Activated naive CD4-positive, alpha-beta T cell treated with anti-CD3 and anti-CD28 coated beads, Interleukin-2, amount 50 U/mL, for 24 hours (primary cell): Measurements from ENCODE around the gene FAM50B.
"Not testable (repeated sequence)": the region's sequence is repeated elsewhere in the genome, so short reads cannot be mapped to it uniquely, and the experiment has no call there.

ENCODE experiments used
- H3K27ac Mint-ChIP-seq: one replicate; pipeline ENCODE4 v1.8.0; 2021; ENCODE audit warnings: mild to moderate bottlenecking, mixed read lengths
- H3K27me3 Mint-ChIP-seq: one replicate; pipeline ENCODE4 v1.8.0; 2021; ENCODE audit warnings: mixed read lengths
- H3K36me3 Mint-ChIP-seq: one replicate; pipeline ENCODE4 v1.8.0; 2021; ENCODE audit warnings: mixed read lengths
- H3K4me1 Mint-ChIP-seq: one replicate; pipeline ENCODE4 v1.8.0; 2021; ENCODE audit warnings: mixed read lengths
- H3K4me3 Mint-ChIP-seq: one replicate; pipeline ENCODE4 v1.8.0; 2021; ENCODE audit warnings: mild to moderate bottlenecking, mixed read lengths
- H3K9me3 Mint-ChIP-seq: one replicate; pipeline ENCODE4 v1.8.0; 2021; ENCODE audit warnings: mixed read lengths

Gene FAM50B

DNA sequence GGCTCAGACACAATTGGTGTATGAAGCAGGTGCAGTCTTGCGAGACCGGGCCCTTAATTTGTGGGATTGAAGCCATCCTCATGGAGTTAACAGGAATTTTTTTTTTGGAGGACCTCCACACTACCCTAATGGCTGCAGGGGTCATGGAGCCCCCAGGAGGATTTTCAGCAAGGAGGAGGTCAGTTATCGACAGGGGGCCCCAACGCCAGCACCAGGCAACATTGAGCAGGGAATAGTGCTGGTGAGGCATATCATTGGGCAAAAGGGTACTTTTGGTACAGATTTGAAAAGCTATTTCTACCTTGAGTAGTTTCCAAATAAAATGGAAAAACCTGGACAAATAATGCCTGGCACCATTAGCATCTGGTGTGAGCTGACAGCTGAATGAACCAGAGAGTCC, 6.7 kb downstream of the FAM50B start:
- H3K27me3 Mint-ChIP-seq, result peaks cover 4% of the 10 kb centered on the region
- no peaks in the 10 kb centered on the region for H3K4me1 Mint-ChIP-seq
- H3K4me3 Mint-ChIP-seq, result no peak overlapping the region
- H3K27ac Mint-ChIP-seq, result no peak overlapping the region
- peaks cover 11% of the 10 kb centered on the region for H3K9me3 Mint-ChIP-seq
- H3K36me3 Mint-ChIP-seq, result peaks cover 4% of the 10 kb centered on the region

DNA sequence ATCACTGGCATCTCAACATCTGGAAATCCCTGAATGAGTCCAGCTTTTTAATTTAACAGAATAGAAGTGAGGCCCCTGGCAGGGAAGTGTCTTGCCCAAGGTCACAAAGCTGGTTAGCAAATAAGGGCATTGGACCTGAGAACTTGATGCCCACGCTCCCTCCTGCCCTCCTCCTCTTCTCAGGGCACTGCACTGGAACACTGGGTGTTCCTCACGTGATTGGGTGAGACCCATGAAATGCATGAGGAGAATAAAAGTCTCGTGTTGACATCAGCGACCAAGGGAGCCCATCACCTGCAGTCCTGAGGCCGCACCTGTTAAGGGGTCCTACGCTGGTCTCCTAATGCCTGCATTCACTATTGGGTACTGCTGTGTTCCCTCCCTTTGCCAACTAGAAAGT, 7.4 kb downstream of the FAM50B start:
- peaks cover 6% of the 10 kb centered on the region for H3K27me3 Mint-ChIP-seq
- H3K27ac Mint-ChIP-seq, result no peak overlapping the region
- peaks cover 4% of the 10 kb centered on the region for H3K36me3 Mint-ChIP-seq

DNA sequence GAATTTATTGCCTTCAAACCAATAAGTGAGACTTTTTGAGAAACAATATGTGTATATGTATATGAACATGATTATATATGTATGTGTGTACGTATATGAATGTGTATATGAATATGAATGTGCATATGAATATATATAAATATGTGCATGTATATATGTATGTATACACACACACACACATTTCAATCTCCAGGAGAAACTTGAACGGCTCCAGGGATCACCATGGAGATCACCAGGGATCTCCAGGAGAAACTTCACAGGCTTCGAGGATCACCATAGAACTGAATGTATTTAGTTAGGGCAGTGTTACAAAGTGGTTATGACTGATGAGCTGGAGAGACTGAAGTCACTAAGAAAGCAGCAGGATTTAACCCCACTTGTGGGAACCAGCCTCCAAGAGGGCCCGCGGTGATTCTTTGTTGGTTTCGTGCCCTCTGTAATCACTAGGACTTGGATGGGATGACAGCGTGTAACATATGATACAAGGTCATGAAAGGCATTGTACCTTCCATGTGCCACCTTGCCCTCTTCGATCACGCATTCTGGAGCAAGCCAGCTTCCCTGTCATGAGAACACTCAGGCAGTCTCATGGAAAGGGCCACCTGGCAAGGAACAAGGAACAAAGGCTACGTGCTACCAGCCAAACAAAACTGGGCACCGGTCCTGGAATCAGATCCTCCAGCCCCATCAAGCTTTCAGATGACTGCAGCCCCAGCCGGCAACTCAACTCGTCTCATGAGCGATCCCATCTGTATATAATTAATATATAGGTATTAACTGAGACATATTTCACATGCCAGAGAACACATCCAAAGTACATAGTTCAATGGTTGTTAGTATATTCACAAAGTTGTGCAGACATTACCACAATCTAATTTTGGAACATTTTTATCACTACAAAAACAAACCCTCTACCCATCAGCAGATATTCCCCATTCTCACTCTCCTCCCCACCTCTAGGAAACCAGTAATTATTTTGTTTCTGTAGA, 8.6 kb downstream of the FAM50B start:
- H3K9me3 Mint-ChIP-seq, result peaks cover 16% of the 10 kb centered on the region
- no peak overlapping the region for H3K4me3 Mint-ChIP-seq
- H3K36me3 Mint-ChIP-seq, result peaks cover 4% of the 10 kb centered on the region
- H3K27ac Mint-ChIP-seq, result no peak overlapping the region
- H3K27me3 Mint-ChIP-seq, result peaks cover 6% of the 10 kb centered on the region
- no peaks in the 10 kb centered on the region for H3K4me1 Mint-ChIP-seq

More for the DNA sequence above, 7.4 kb downstream of the FAM50B start:
- Mint-ChIP-seq H3K4me3 (no peak overlapping the region), H3K4me1 (no peaks in the 10 kb centered on the region), H3K9me3 (peaks cover 16% of the 10 kb centered on the region)

DNA sequence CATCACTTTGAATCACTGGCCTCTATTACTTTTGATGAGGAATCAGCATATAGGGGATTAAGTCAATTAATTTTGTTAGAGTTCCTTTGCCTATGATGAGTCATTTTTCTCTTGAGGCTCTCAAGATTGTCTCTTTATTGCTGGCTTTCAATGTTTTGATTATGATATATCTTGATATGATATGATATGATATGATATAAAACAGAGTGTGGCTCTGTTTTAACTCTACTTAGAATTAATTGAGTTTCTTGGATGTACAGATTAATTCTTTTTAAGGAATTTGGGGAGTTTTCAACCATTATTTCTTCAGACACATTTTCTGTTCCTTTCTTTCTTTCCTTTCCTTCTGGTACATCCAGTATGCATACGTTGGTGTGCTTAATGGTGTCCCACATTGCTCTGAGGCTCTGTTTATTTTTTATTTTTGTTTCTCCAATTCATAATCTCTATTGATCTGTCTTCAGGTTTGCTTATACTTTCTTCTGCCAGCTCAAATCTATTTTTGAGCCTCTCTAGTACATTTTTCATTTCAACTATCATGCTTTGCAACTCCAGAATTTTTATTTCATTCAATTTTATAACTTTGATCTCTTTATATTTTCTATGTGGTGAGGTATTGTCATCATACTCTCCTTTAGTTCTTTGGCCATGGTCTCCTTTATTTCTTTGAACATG, 10.8 kb downstream of the FAM50B start:
- Mint-ChIP-seq H3K27ac (no peak overlapping the region), H3K4me1 (no peaks in the 10 kb centered on the region), H3K9me3 (peaks cover 16% of the 10 kb centered on the region), H3K27me3 (peaks cover 9% of the 10 kb centered on the region), H3K4me3 (no peak overlapping the region), H3K36me3 (peaks cover 4% of the 10 kb centered on the region)

DNA sequence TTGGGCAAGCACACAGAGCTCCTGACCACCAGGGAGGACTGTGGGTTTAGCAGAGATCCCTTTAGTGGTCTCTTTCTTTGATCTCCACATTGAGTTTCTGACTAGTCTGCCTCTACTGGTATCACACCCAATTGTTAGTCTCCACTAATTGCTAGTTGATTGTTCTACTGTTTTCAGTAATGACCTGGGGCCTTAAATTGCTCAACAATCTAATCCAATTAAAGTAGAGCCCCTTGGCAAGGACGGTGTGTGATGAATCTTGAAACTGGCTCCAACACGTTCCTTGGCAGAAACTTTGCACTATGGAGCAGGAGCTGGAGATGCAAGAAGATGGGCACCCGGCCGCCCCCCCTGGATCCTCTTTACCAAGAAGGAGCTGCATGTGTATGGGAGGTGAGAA, 12.3 kb downstream of the FAM50B start:
- Mint-ChIP-seq H3K4me3 (no peak overlapping the region), H3K27ac (no peak overlapping the region), H3K27me3 (peaks cover 11% of the 10 kb centered on the region), H3K9me3 (peaks cover 16% of the 10 kb centered on the region), H3K4me1 (no peaks in the 10 kb centered on the region), H3K36me3 (peaks cover 4% of the 10 kb centered on the region)

DNA sequence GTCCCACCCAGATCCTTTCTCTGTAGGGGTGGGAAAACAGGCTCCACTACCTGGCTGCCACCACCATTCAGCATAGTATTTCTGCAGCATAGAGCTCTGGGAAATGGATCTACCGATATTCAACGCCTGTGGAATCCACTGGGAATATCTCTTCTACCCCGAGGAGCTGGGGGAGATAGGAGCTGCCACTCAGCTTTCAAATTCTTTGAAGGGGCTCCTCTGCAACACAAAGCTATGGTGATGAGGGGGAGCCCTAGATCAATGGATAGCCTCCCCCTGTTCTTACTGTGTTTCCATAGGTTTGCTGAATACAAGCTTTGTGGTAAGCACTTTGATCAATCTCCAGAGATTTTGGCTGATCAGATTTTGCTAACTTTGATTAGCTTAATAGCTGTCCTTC, 12.9 kb downstream of the FAM50B start:
- no peak overlapping the region for H3K4me3 Mint-ChIP-seq
- H3K27ac Mint-ChIP-seq, result no peak overlapping the region
- no peaks in the 10 kb centered on the region for H3K4me1 Mint-ChIP-seq
- peaks cover 4% of the 10 kb centered on the region for H3K36me3 Mint-ChIP-seq
- peaks cover 11% of the 10 kb centered on the region for H3K27me3 Mint-ChIP-seq
- H3K9me3 Mint-ChIP-seq, result peaks cover 16% of the 10 kb centered on the region

DNA sequence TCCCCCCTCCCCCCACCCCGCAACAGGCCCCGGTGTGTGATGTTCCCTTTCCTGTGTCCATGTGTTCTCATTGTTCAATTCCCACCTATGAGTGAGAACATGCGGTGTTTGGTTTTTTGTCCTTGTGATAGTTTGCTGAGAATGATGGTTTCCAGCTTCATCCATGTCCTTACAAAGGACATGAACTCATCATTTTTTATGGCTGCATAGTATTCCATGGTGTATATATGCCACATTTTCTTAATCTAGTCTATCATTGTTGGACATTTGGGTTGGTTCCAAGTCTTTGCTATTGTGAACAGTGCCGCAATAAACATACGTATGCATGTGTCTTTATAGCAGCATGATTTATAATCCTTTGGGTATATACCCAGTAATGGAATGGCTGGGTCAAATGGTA, 14.1 kb downstream of the FAM50B start:
- H3K4me3 Mint-ChIP-seq, H3K27ac Mint-ChIP-seq, H3K36me3 Mint-ChIP-seq, H3K4me1 Mint-ChIP-seq, H3K27me3 Mint-ChIP-seq: not testable (repeated sequence)
- H3K9me3 Mint-ChIP-seq, result peaks cover 16% of the 10 kb centered on the region

DNA sequence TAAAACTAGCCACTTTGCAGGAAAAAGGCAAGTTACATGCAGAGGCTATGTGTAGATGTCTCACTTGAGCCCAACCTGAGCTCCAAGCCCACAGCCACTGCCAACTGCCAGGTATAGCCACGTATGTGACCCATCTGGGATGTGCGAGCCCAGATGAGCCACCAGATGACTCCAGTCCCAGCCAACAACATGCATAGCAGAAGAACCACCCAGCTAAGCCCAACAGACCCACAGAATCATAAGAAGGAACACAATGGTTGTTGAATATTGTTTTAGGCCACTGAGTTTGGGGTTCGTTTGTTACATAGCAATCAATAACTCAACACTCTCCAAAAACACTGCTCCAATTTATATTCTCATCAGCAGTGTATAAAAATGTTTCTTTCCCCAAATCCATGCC, 16.3 kb downstream of the FAM50B start:
- Mint-ChIP-seq H3K4me3 (no peak overlapping the region), H3K9me3 (peaks cover 5% of the 10 kb centered on the region), H3K27me3 (peaks cover 7% of the 10 kb centered on the region), H3K27ac (no peak overlapping the region), H3K4me1 (peaks cover 14% of the 10 kb centered on the region), H3K36me3 (no peaks in the 10 kb centered on the region)

DNA sequence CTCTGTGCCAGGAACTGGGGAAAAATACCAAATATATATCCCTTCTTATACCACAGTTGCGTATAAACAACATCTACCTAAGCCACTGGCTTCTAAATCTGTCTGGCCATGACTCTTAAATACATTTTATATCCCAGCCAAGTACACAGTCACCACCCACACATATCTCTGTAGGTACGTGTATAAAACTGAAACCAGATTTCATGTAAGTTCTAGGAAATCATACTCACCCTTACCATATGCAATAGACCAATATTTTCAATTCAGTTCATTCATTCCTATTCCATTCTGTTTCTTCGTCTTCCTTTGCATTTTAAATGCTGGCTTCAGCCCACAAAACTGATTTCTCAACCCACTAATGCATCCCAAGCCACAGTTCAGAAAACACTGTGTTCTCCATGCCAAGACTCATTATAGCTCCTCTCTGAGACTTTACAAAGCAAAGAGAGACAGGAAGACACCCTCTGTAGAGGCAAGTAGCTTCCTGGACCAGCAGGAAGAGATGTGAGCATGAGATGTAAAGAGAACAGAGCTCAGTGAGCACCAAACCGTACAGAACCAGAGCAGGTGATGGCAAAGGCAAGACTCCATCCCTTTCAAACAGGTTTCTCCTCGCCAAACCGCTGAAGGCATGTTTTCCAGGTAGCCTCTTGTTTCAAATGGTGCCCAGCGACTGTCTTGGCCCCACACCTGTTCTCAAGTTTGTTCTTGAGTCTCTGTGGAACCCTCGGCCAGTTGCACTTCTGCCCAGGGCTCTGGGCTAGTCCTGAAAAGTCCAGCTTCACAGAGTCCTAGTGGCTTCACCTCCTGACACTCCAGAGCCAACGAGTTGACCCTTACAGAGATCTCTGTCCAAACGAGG, 18.7 kb downstream of the FAM50B start:
- Mint-ChIP-seq H3K4me3 (no peak overlapping the region), H3K9me3 (no peaks in the 10 kb centered on the region), H3K27me3 (peaks cover 5% of the 10 kb centered on the region), H3K27ac (peak overlapping the region; percentile 38), H3K36me3 (no peaks in the 10 kb centered on the region), H3K4me1 (peaks cover 14% of the 10 kb centered on the region)

DNA sequence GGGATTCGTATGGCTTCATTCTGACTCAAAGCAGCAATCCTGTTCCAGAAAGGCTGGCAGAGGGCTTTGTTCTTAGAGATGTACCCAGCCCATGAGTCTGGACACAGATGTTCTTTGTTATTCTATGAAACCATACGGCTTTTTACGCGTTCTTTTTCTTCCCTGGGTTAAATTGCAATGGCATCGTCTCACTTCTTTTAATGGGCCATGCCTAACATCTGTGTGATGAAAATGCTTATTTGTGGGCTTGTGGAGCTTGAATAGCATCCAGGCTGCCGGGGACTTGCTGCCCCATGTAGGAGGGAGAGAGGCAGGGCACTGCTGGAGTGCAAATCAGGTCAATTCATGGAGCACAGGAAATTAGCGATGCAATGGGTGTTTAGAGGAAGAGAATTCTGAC, 19.4 kb downstream of the FAM50B start:
- no peak overlapping the region for H3K27ac Mint-ChIP-seq
- peaks cover 5% of the 10 kb centered on the region for H3K27me3 Mint-ChIP-seq
- no peak overlapping the region for H3K4me3 Mint-ChIP-seq

DNA sequence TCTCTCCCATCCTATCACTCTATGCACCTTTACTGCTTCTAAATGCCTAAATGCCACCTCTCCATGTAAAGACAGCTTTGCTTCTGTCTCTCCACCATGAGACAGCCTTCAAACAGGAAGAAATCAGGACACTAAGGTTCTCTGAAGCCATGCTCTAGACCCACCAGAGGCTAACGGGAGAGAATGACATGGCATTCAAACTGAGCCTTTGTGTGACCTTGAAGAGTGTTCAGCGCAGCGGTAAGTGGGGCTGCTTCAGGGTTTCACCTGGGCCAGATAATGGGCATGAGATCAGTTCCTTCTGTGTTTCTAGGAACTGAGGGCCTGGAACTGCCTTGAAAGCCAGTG, 20.1 kb downstream of the FAM50B start:
- H3K9me3 Mint-ChIP-seq, result no peaks in the 10 kb centered on the region
- no peak overlapping the region for H3K27ac Mint-ChIP-seq
- peaks cover 4% of the 10 kb centered on the region for H3K27me3 Mint-ChIP-seq
- H3K36me3 Mint-ChIP-seq, result no peaks in the 10 kb centered on the region
- peaks cover 14% of the 10 kb centered on the region for H3K4me1 Mint-ChIP-seq
- no peak overlapping the region for H3K4me3 Mint-ChIP-seq

More for the DNA sequence above, 19.4 kb downstream of the FAM50B start:
- Mint-ChIP-seq H3K36me3 (no peaks in the 10 kb centered on the region), H3K9me3 (no peaks in the 10 kb centered on the region), H3K4me1 (peaks cover 14% of the 10 kb centered on the region)

DNA sequence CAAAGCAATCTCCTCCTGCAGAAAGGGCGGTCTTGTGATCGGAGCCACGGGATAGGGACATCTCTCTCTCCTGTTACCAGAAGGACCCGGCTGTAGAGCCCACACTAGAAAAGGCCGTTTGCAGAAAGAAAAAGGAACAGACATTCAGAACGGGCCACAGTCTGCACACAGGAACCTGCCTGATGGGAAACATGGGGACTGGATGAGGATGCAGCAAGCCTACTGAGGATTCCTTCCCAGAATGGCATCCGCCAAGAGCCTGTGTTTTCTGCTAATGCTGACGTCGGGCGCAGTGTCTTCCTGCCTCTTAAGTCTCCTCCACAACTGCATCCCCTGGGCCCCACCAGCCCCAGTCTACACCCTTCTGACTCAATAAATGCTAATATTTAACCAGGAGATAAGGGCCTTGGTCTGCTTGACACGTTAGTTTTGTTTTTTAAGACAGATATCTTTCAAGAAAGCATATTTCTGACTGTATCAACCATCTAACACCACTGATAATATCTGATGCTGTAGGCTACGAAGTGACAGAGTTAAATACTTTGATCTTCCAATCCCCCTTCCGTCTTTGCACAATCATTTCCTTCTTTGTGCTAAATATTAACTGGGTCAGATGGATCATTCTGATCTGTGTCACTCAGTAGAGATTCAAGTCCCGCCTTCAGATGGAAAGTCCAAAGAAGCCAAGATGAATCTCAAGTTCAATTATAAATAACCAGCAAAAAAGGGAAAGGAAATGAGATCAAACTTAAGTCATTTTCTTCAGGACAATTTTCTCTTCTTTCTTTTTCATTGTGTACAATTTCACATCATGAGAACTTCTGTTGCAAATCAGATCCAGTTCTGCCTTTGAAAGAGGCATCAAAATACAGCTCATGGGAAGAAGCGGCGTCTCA, 20.7 kb downstream of the FAM50B start:
- Mint-ChIP-seq H3K9me3 (no peaks in the 10 kb centered on the region), H3K4me3 (no peak overlapping the region), H3K27ac (no peak overlapping the region), H3K36me3 (no peaks in the 10 kb centered on the region), H3K4me1 (peaks cover 14% of the 10 kb centered on the region), H3K27me3 (peaks cover 2% of the 10 kb centered on the region)

DNA sequence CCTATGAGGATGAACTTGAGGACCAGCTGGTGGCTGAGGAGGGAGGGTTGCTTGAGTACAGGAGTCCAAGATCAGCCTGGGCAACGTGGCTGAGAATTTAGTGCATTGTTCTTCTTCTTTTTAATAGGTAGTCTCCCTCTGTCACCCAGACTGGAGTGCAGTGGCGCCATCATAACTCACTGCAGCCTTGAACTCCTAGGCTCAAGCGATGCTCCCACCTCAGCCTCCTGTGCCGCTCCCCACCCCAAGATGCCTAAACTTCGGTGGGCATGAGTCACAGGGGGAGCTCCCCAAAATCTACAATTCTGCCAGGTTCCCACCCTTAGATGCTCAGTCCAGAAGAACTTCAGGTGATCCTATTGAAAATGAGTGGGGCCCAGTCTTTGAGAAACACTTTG, 21.4 kb downstream of the FAM50B start:
- Mint-ChIP-seq H3K36me3 (no peaks in the 10 kb centered on the region), H3K4me1 (peaks cover 14% of the 10 kb centered on the region), H3K9me3 (no peaks in the 10 kb centered on the region), H3K4me3 (no peak overlapping the region), H3K27ac (no peak overlapping the region), H3K27me3 (no peaks in the 10 kb centered on the region)

DNA sequence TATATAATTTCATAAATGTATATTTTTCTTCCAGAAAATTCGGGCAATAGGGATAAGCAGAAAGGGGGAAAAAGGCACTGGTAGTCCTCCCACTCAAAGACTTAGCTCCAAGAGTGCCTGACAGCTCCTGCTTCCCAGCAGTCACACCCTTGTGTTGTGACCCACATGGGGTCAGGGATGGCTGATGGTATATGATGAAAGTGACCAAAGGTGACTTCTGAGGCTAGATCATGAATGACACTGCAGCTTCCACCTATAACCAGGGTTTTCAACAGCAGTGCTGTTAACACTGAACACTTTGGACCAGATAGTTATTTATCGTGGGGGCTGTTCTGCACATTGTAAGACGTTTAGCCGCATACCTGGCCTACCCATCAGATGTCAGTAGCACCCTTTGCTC, 22.3 kb downstream of the FAM50B start:
- H3K4me1 Mint-ChIP-seq, result peaks cover 14% of the 10 kb centered on the region
- no peak overlapping the region for H3K27ac Mint-ChIP-seq
- H3K9me3 Mint-ChIP-seq, result no peaks in the 10 kb centered on the region
- H3K4me3 Mint-ChIP-seq, result no peak overlapping the region
- no peaks in the 10 kb centered on the region for H3K27me3 Mint-ChIP-seq
- H3K36me3 Mint-ChIP-seq, result no peaks in the 10 kb centered on the region

DNA sequence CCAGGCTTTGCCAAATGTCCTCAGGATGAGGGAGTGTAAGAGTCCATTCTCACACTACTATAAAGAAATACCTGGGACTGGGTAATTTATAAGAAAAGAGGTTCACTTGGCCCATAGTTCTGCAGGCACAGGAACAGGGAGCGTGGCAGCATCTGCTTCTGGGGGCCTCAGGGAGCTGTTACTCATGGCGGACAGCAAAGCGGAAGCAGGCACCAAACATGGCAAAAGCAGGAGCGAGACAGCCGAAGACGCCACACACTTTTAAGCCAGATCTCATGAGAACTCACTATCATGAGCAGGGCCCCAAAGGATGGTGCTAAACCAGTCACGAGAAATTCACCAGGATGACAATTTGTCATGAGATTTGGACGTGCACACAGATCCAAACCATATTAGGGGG, 22.8 kb downstream of the FAM50B start:
- no peaks in the 10 kb centered on the region for H3K36me3 Mint-ChIP-seq
- H3K4me3 Mint-ChIP-seq, result no peak overlapping the region
- H3K9me3 Mint-ChIP-seq, result no peaks in the 10 kb centered on the region
- H3K27me3 Mint-ChIP-seq, result no peaks in the 10 kb centered on the region
- H3K27ac Mint-ChIP-seq, result no peak overlapping the region
- H3K4me1 Mint-ChIP-seq, result peaks cover 14% of the 10 kb centered on the region
